ENCODE results near the gene THSD7A. TPM values are rescaled to one million over a fixed set of nuclear protein-coding genes. Genes with fewer than 3 reads are reported as not detected.

Gene THSD7A
- polyA plus RNA-seq, 1 donor (not counting 4 experiments of a cell fraction or from before 2014, with no cell fraction given), result not detected

DNA sequence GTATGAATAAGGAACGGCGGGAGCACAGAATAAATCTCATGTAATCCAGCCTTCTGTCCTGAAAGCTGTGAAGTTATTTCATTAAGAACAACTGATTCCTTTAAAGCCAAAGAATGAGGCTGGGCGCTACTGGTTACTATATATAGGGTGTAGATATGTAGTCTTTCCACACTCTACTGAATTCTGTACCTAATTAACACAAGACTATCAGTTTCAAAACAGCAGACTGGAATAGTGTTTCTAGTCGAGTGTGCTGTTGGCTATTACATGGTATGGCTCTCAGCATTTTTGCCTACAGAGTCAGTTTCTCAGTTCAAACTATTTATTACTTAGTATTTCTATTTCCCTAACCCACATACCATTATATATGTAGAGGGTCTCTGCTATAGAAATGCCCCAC, 163.3 kb downstream of the THSD7A start:
- no peaks in the 10 kb centered on the region for H3K9me1 ChIP-seq (ENCODE audit: control insufficient read depth, extremely low read depth, insufficient read depth, low read length)
- H3K9ac ChIP-seq (ENCODE audit: control insufficient read depth, extremely low read depth, insufficient read depth, low read length), result no peak overlapping the region
- H3K4me1 ChIP-seq (ENCODE audit: control insufficient read depth, extremely low read depth, insufficient read depth, low read length), result no peaks in the 10 kb centered on the region
- FAIRE-seq, result no peak
- TF ChIP-seq EZH2 (IDR thresholded peaks at IDR 0.05; ENCODE audit: low read length), result no peak
- H3K27ac ChIP-seq (ENCODE audit: control insufficient read depth, insufficient read depth, low read length), result no peak overlapping the region
- no peak overlapping the region for H3K4me3 ChIP-seq (ENCODE audit: control insufficient read depth in 2 of 3, extremely low read depth in 1 of 3, insufficient read depth in 2 of 3, low read depth in 1 of 3, low read length in 3 of 3)
- no peak for DNase-seq (ENCODE audit: low read depth, low spot score)
- dilution Hi-C loops (cut with MboI; ENCODE audit: extremely low pct_ligation_motif_present, low sequenced_read_pairs), result no loop called here
- H3K4me2 ChIP-seq (ENCODE audit: control insufficient read depth, extremely low read depth, insufficient read depth, low read depth, low read length), result no peak overlapping the region
- H4K20me1 ChIP-seq (ENCODE audit: control insufficient read depth, extremely low read depth, insufficient read depth, low read length), result no peaks in the 10 kb centered on the region
- no peaks in the 10 kb centered on the region for H3K27me3 ChIP-seq (ENCODE audit: control insufficient read depth, extremely low read depth, insufficient read depth, low read length)
- no peak overlapping the region for H2AFZ ChIP-seq (ENCODE audit: control insufficient read depth, low read length)
- no peaks in the 10 kb centered on the region for H3K9me3 ChIP-seq (ENCODE audit: control insufficient read depth, low read depth, low read length)
- no peaks in the 10 kb centered on the region for H3K36me3 ChIP-seq (ENCODE audit: control insufficient read depth in 2 of 2, extremely low read depth in 1 of 2, insufficient read depth in 2 of 2, low read length in 2 of 2)
- H3K79me2 ChIP-seq (ENCODE audit: control insufficient read depth, insufficient read depth, low read length), result no peaks in the 10 kb centered on the region

DNA sequence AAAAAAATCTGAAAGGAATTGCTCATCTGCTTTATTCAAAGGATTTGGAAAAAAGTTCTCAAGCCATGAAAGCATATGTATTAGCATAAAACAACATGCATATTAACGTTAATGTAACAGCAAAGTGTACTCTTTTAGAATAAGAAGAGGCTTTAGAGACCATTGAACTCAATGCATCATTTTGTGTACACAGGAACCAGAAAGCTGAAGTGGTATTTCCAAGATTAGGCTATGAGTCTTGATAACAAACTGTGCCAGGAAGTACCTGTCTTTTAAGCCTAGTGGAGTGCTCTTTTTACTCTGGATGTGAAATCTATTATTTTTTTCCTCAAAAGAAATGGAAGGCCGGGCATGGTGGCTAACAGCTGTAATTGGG, 164.2 kb downstream of the THSD7A start:
- DNase-seq (ENCODE audit: low read depth, low spot score) (no peak), FAIRE-seq (no peak)
- Histone ChIP-seq H2AFZ (ENCODE audit: control insufficient read depth, low read length) (no peak overlapping the region), H3K27ac (ENCODE audit: control insufficient read depth, insufficient read depth, low read length) (no peak overlapping the region), H4K20me1 (ENCODE audit: control insufficient read depth, extremely low read depth, insufficient read depth, low read length) (no peaks in the 10 kb centered on the region), H3K36me3 (ENCODE audit: control insufficient read depth in 2 of 2, extremely low read depth in 1 of 2, insufficient read depth in 2 of 2, low read length in 2 of 2) (no peaks in the 10 kb centered on the region), H3K4me1 (ENCODE audit: control insufficient read depth, extremely low read depth, insufficient read depth, low read length) (no peaks in the 10 kb centered on the region), H3K9ac (ENCODE audit: control insufficient read depth, extremely low read depth, insufficient read depth, low read length) (no peak overlapping the region), H3K27me3 (ENCODE audit: control insufficient read depth, extremely low read depth, insufficient read depth, low read length) (no peaks in the 10 kb centered on the region), H3K9me3 (ENCODE audit: control insufficient read depth, low read depth, low read length) (no peaks in the 10 kb centered on the region), H3K9me1 (ENCODE audit: control insufficient read depth, extremely low read depth, insufficient read depth, low read length) (no peaks in the 10 kb centered on the region), H3K4me3 (ENCODE audit: control insufficient read depth in 2 of 3, extremely low read depth in 1 of 3, insufficient read depth in 2 of 3, low read depth in 1 of 3, low read length in 3 of 3) (no peak overlapping the region), H3K79me2 (ENCODE audit: control insufficient read depth, insufficient read depth, low read length) (no peaks in the 10 kb centered on the region), H3K4me2 (ENCODE audit: control insufficient read depth, extremely low read depth, insufficient read depth, low read depth, low read length) (no peak overlapping the region)
- dilution Hi-C loops (cut with MboI; ENCODE audit: extremely low pct_ligation_motif_present, low sequenced_read_pairs), result no loop called here
- TF ChIP-seq EZH2 (IDR thresholded peaks at IDR 0.05; ENCODE audit: low read length), result no peak
- TF ChIP-seq, protein P1, sequence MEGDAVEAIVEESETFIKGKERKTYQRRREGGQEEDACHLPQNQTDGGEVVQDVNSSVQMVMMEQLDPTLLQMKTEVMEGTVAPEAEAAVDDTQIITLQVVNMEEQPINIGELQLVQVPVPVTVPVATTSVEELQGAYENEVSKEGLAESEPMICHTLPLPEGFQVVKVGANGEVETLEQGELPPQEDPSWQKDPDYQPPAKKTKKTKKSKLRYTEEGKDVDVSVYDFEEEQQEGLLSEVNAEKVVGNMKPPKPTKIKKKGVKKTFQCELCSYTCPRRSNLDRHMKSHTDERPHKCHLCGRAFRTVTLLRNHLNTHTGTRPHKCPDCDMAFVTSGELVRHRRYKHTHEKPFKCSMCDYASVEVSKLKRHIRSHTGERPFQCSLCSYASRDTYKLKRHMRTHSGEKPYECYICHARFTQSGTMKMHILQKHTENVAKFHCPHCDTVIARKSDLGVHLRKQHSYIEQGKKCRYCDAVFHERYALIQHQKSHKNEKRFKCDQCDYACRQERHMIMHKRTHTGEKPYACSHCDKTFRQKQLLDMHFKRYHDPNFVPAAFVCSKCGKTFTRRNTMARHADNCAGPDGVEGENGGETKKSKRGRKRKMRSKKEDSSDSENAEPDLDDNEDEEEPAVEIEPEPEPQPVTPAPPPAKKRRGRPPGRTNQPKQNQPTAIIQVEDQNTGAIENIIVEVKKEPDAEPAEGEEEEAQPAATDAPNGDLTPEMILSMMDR (optimal IDR thresholded peaks at IDR 0.05 in 1 of 3, IDR thresholded peaks at IDR 0.05 in 1 of 3, conservative IDR thresholded peaks at IDR 0.05 in 1 of 3; ENCODE audit: extremely low read depth in 1 of 3, insufficient read depth in 2 of 3, low read length in 3 of 3), result no peak

- H4K20me1 ChIP-seq (ENCODE audit: control insufficient read depth, extremely low read depth, insufficient read depth, low read length), result no peaks in the 10 kb centered on the region
- no peaks in the 10 kb centered on the region for H3K79me2 ChIP-seq (ENCODE audit: control insufficient read depth, insufficient read depth, low read length)
- DNase-seq (ENCODE audit: low read depth, low spot score), result no peak
- H3K36me3 ChIP-seq (ENCODE audit: control insufficient read depth in 2 of 2, extremely low read depth in 1 of 2, insufficient read depth in 2 of 2, low read length in 2 of 2), result no peaks in the 10 kb centered on the region
- H3K4me3 ChIP-seq (ENCODE audit: control insufficient read depth in 2 of 3, extremely low read depth in 1 of 3, insufficient read depth in 2 of 3, low read depth in 1 of 3, low read length in 3 of 3), result no peak overlapping the region
- no peak overlapping the region for H3K9ac ChIP-seq (ENCODE audit: control insufficient read depth, extremely low read depth, insufficient read depth, low read length)
- no peak overlapping the region for H3K4me2 ChIP-seq (ENCODE audit: control insufficient read depth, extremely low read depth, insufficient read depth, low read depth, low read length)
- H3K27ac ChIP-seq (ENCODE audit: control insufficient read depth, insufficient read depth, low read length), result no peak overlapping the region
- FAIRE-seq, result no peak
- dilution Hi-C loops (cut with MboI; ENCODE audit: extremely low pct_ligation_motif_present, low sequenced_read_pairs), result no loop called here
- no peaks in the 10 kb centered on the region for H3K9me3 ChIP-seq (ENCODE audit: control insufficient read depth, low read depth, low read length)
- H3K4me1 ChIP-seq (ENCODE audit: control insufficient read depth, extremely low read depth, insufficient read depth, low read length), result no peaks in the 10 kb centered on the region
- H3K27me3 ChIP-seq (ENCODE audit: control insufficient read depth, extremely low read depth, insufficient read depth, low read length), result no peaks in the 10 kb centered on the region
- no peaks in the 10 kb centered on the region for H3K9me1 ChIP-seq (ENCODE audit: control insufficient read depth, extremely low read depth, insufficient read depth, low read length)
- no peak overlapping the region for H2AFZ ChIP-seq (ENCODE audit: control insufficient read depth, low read length)
- no peak for TF ChIP-seq EZH2 (IDR thresholded peaks at IDR 0.05; ENCODE audit: low read length)
Observed at GRCh38 chr7:11667071-11667809, 164.8 kb downstream of the THSD7A start.

Measured in keratinocyte (primary cell).